ENCODE results near the gene FADS1. TPM values are rescaled to one million over a fixed set of nuclear protein-coding genes. Genes with fewer than 3 reads are reported as not detected.

Gene FADS1
- total RNA-seq, 4 donors from 2014 or later: 16.4 to 69.6 (median 46.6) TPM

- no peak overlapping the region for H3K4me3 ChIP-seq
- H3K36me3 ChIP-seq: peaks cover 7% of the 10 kb centered on the region
- no peak overlapping the region for H3K27ac ChIP-seq
- DNase-seq (ENCODE audit: low spot score in 2 of 2): no peak
- no peaks in the 10 kb centered on the region for H3K9me3 ChIP-seq
- H3K4me1 ChIP-seq: peaks cover 3% of the 10 kb centered on the region
- no peak for TF ChIP-seq POLR2A (IDR thresholded peaks at IDR 0.05)
- TF ChIP-seq, protein P1, sequence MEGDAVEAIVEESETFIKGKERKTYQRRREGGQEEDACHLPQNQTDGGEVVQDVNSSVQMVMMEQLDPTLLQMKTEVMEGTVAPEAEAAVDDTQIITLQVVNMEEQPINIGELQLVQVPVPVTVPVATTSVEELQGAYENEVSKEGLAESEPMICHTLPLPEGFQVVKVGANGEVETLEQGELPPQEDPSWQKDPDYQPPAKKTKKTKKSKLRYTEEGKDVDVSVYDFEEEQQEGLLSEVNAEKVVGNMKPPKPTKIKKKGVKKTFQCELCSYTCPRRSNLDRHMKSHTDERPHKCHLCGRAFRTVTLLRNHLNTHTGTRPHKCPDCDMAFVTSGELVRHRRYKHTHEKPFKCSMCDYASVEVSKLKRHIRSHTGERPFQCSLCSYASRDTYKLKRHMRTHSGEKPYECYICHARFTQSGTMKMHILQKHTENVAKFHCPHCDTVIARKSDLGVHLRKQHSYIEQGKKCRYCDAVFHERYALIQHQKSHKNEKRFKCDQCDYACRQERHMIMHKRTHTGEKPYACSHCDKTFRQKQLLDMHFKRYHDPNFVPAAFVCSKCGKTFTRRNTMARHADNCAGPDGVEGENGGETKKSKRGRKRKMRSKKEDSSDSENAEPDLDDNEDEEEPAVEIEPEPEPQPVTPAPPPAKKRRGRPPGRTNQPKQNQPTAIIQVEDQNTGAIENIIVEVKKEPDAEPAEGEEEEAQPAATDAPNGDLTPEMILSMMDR (IDR thresholded peaks at IDR 0.05): no peak
- no peak for TF ChIP-seq EP300 (IDR thresholded peaks at IDR 0.05)
- no peak for TF ChIP-seq POLR2AphosphoS5 (IDR thresholded peaks at IDR 0.05)
- H3K27me3 ChIP-seq: no peaks in the 10 kb centered on the region
- 53% methylated on average over 7 of the region's 7 CpGs for WGBS
These were observed 33.9 kb upstream of the FADS1 start for GRCh38 chr11:61850687-61851086.

GRCh38 chr11:61848631-61849030 lies 31.8 kb upstream of the FADS1 start:
- H3K27me3 ChIP-seq: no peaks in the 10 kb centered on the region
- WGBS: 92% methylated on average over 9 of the region's 9 CpGs
- H3K36me3 ChIP-seq: peaks cover 7% of the 10 kb centered on the region
- no peaks in the 10 kb centered on the region for H3K9me3 ChIP-seq
- H3K4me3 ChIP-seq: no peak overlapping the region
- no peak for DNase-seq (ENCODE audit: low spot score in 2 of 2)
- H3K4me1 ChIP-seq: peaks cover 3% of the 10 kb centered on the region
- no peak overlapping the region for H3K27ac ChIP-seq
- TF ChIP-seq POLR2A (IDR thresholded peaks at IDR 0.05) (no peak), POLR2AphosphoS5 (IDR thresholded peaks at IDR 0.05) (no peak), EP300 (IDR thresholded peaks at IDR 0.05) (no peak)
- TF ChIP-seq, protein P1 (IDR thresholded peaks at IDR 0.05): no peak

- H3K27me3 ChIP-seq: no peaks in the 10 kb centered on the region
- TF ChIP-seq, protein P1 (IDR thresholded peaks at IDR 0.05): no peak
- TF ChIP-seq EP300 (IDR thresholded peaks at IDR 0.05) (no peak), POLR2AphosphoS5 (IDR thresholded peaks at IDR 0.05) (no peak), POLR2A (IDR thresholded peaks at IDR 0.05) (no peak)
- peaks cover 7% of the 10 kb centered on the region for H3K36me3 ChIP-seq
- no peak overlapping the region for H3K27ac ChIP-seq
- no peaks in the 10 kb centered on the region for H3K9me3 ChIP-seq
- H3K4me3 ChIP-seq: no peak overlapping the region
- WGBS: 86% methylated on average over 12 of the region's 18 CpGs
- DNase-seq (ENCODE audit: low spot score in 2 of 2): no peak
- H3K4me1 ChIP-seq: peaks cover 3% of the 10 kb centered on the region
These were observed 31.2 kb upstream of the FADS1 start for GRCh38 chr11:61847914-61848581.

- no peak for TF ChIP-seq POLR2A (IDR thresholded peaks at IDR 0.05)
- TF ChIP-seq EP300 (IDR thresholded peaks at IDR 0.05): no peak
- TF ChIP-seq POLR2AphosphoS5 (IDR thresholded peaks at IDR 0.05): no peak
- TF ChIP-seq, protein P1 (IDR thresholded peaks at IDR 0.05): no peak
- no peak for DNase-seq (ENCODE audit: low spot score in 2 of 2)
- Histone ChIP-seq H3K9me3 (no peaks in the 10 kb centered on the region), H3K4me3 (no peak overlapping the region), H3K27ac (no peak overlapping the region), H3K4me1 (peaks cover 3% of the 10 kb centered on the region), H3K36me3 (peaks cover 11% of the 10 kb centered on the region), H3K27me3 (no peaks in the 10 kb centered on the region)
- WGBS: 85% methylated on average over 10 of the region's 10 CpGs
These were observed 29.7 kb upstream of the FADS1 start for GRCh38 chr11:61846362-61847020.

GRCh38 chr11:61844909-61845565 lies 28.2 kb upstream of the FADS1 start:
- Histone ChIP-seq H3K4me1 (no peaks in the 10 kb centered on the region), H3K27me3 (no peaks in the 10 kb centered on the region), H3K36me3 (peaks cover 23% of the 10 kb centered on the region), H3K27ac (no peak overlapping the region), H3K4me3 (no peak overlapping the region), H3K9me3 (no peaks in the 10 kb centered on the region)
- no peak for DNase-seq (ENCODE audit: low spot score in 2 of 2)
- TF ChIP-seq EP300 (IDR thresholded peaks at IDR 0.05) (no peak), POLR2AphosphoS5 (IDR thresholded peaks at IDR 0.05) (no peak), POLR2A (IDR thresholded peaks at IDR 0.05) (no peak)
- TF ChIP-seq, protein P1 (IDR thresholded peaks at IDR 0.05): no peak
- 83% methylated on average over 15 of the region's 16 CpGs for WGBS
